ENCODE results near the gene HTR3A.

DNA sequence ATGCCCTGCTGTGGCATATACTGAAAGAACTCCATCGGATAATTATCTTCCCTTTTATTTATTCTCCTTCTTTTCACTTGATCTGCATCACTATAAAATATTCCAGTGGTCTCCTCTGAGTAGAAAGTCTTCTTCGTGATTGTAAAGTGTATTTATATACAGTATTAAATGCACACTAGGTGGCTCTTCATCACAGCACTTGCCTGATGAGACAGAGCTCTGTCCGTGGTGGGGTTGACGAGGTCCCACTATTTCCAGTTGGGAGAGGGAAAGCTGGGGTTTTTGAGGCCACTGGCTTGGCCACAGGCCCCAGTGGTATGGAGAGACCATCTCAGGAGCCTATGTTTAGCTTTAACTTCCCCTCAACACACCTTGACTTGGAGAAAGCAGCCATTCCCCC, 53.0 kb downstream of the HTR3A start:
- TF ChIP-seq, protein P1, sequence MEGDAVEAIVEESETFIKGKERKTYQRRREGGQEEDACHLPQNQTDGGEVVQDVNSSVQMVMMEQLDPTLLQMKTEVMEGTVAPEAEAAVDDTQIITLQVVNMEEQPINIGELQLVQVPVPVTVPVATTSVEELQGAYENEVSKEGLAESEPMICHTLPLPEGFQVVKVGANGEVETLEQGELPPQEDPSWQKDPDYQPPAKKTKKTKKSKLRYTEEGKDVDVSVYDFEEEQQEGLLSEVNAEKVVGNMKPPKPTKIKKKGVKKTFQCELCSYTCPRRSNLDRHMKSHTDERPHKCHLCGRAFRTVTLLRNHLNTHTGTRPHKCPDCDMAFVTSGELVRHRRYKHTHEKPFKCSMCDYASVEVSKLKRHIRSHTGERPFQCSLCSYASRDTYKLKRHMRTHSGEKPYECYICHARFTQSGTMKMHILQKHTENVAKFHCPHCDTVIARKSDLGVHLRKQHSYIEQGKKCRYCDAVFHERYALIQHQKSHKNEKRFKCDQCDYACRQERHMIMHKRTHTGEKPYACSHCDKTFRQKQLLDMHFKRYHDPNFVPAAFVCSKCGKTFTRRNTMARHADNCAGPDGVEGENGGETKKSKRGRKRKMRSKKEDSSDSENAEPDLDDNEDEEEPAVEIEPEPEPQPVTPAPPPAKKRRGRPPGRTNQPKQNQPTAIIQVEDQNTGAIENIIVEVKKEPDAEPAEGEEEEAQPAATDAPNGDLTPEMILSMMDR (IDR thresholded peaks at IDR 0.05), result peak in 1 of 4 experiments; percentile 15
- no peak for TF ChIP-seq POLR2AphosphoS5 (IDR thresholded peaks at IDR 0.05)
